K562 (cell line): Measurements from ENCODE around the gene ADCYAP1. TPM values are rescaled to one million over a fixed set of nuclear protein-coding genes. Genes with fewer than 3 reads are reported as not detected.

Experiments used
- CC2D1A ChIP-seq: fragments of 450-650 bp; IDR thresholded peaks from 2 replicates; pipeline ENCODE4 v1.6.1; 2017; ENCODE audit warnings: mild to moderate bottlenecking
- CHD2 ChIP-seq: IDR thresholded peaks from 2 replicates; pipeline ENCODE4 v1.6.1; 2011; ENCODE audit warnings: low read depth, low read length
- JUNB ChIP-seq: fragments of 450-650 bp; formaldehyde crosslinking; conservative IDR thresholded peaks from 2 replicates; pipeline ENCODE4 v1.4.0; 2020; ENCODE audit warnings: mild to moderate bottlenecking
- KLF16 ChIP-seq: IDR thresholded peaks from 2 replicates; pipeline ENCODE4 v1.6.1; 2016; ENCODE audit warnings: antibody characterized with exemption
- POLR3G ChIP-seq: IDR thresholded peaks from 2 replicates; pipeline ENCODE4 v1.6.1; 2011; ENCODE audit not compliant: insufficient read length, insufficient replicate concordance; ENCODE audit errors: extremely low read depth
- PRPF4 ChIP-seq: fragments of 200-400 bp; formaldehyde crosslinking; IDR thresholded peaks from one replicate; pipeline ENCODE4 v1.6.1; 2017; ENCODE audit warnings: low read length, low read depth, mild to moderate bottlenecking; ENCODE audit not compliant: insufficient read depth, poor library complexity, severe bottlenecking
- ZNF75A ChIP-seq: fragments of 450-650 bp; formaldehyde crosslinking; IDR thresholded peaks from 2 replicates; pipeline ENCODE4 v1.4.0; 2020; ENCODE audit warnings: mild to moderate bottlenecking
- polyA plus RNA-seq, 8 experiments: library from polyadenylated mRNA; depleted of rRNA in 4 of 8; stranded (reverse) in 5 of 8; unstranded in 3 of 8; fragments of >200 nt; fragmentation: Nextera tagmentation in 2 of 8; fragmentation: Illumina TruSeq in 1 of 8; extraction: Ambion mirVana in 2 of 8; extraction: Trizol in 1 of 8; gene quantifications; 2 replicates each; pipeline versions ENCODE4 v1.2.1 to v1.2.3, GENCODE V29; 2011 to 2014; ENCODE audit warnings: inconsistent platforms in 1 of 8, missing spikeins in 1 of 8
- total RNA-seq, 7 experiments: library from RNA; depleted of rRNA in 6 of 7; stranded (reverse); fragments of >200 nt in 6 of 7; fragmentation: Illumina TruSeq in 2 of 7; extraction: Trizol in 2 of 7; gene quantifications; 2 replicates each; pipeline versions ENCODE4 v1.2.1 to v1.2.3, GENCODE V29; 2011 to 2021; ENCODE audit warnings: low replicate concordance in 1 of 7
- TF ChIP-seq, protein P1 (sequence below): fragments of 250-450 bp; sonication (Bioruptor Pico); IDR thresholded peaks from 2 replicates; pipeline ENCODE4 v1.5.1; 2021; ENCODE audit warnings: mild to moderate bottlenecking
- TF ChIP-seq, protein P2 (sequence below): fragments of 450-650 bp; IDR thresholded peaks from 2 replicates; pipeline ENCODE4 v1.6.1; 2016; ENCODE audit warnings: low read depth, mild to moderate bottlenecking, moderate library complexity
- TF ChIP-seq, protein P3 (sequence below), 2 experiments: fragments of 250-450 bp in 1 of 2; fragments of 450-650 bp in 1 of 2; sonication (Bioruptor Pico) in 1 of 2; IDR thresholded peaks; 2 replicates each; pipeline versions ENCODE4 v1.6.1 to v1.8.0; 2016 to 2021; ENCODE audit warnings: mild to moderate bottlenecking in 2 of 2, moderate library complexity in 2 of 2, missing compliant biosample characterization in 1 of 2, missing genetic modification characterization in 1 of 2
- TF ChIP-seq, protein P4 (sequence below): fragments of 250-450 bp; sonication (Bioruptor Pico); IDR thresholded peaks from 2 replicates; pipeline ENCODE4 v1.5.0; 2020; ENCODE audit warnings: mild to moderate bottlenecking, borderline replicate concordance
- TF ChIP-seq, protein P5 (sequence below): fragments of 450-650 bp; formaldehyde crosslinking; IDR thresholded peaks from 2 replicates; pipeline ENCODE4 v1.4.0; 2020; ENCODE audit warnings: mild to moderate bottlenecking, moderate library complexity
- TF ChIP-seq, protein P6 (sequence below): fragments of 450-650 bp; formaldehyde crosslinking; conservative IDR thresholded peaks from 2 replicates; pipeline ENCODE4 v1.4.0; 2022; ENCODE audit warnings: mild to moderate bottlenecking, missing genetic modification characterization
- TF ChIP-seq, protein P7 (sequence below), 3 experiments: fragments of 200-800 bp in 1 of 3; fragments of 250-450 bp in 1 of 3; fragments of 450-650 bp in 1 of 3; sonication (Bioruptor Pico) in 1 of 3; sonication (Bioruptor generic) in 1 of 3; formaldehyde crosslinking in 1 of 3; IDR thresholded peaks; 2 replicates each; pipeline versions ENCODE4 v1.6.1 to v1.8.0; 2016 to 2022; ENCODE audit warnings: mild to moderate bottlenecking in 2 of 3, missing genetic modification characterization in 2 of 3, missing compliant biosample characterization in 1 of 3, moderate library complexity in 1 of 3

Gene ADCYAP1
- total and polyA plus RNA-seq, 9 of the 15 experiments (the other 6 are each of a cell fraction or from before 2014, with no cell fraction given) = 0.03 TPM; not detected in 8

DNA sequence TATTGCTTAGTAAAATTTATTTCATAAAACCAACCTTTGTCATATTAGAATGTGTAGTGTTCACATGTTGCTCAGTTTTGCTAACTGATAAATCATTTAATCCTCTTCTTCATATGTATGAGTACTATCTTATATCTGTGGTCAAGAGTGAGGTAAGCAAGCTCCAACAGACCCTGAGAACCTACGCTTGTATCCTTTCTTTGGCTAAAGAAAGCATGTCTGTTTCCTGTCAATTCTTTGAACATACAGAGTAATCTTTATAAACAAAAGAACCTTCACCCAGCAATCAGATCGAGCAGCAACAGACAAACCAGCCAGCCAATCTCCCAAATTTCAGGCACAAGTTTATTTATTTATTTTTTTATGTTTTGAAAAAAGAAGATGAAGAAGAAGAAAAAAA lies 6.4 kb downstream of the ADCYAP1 start (continued):
- no peak for TF ChIP-seq PRPF4
- no peak for TF ChIP-seq KLF16
- TF ChIP-seq, protein P1, sequence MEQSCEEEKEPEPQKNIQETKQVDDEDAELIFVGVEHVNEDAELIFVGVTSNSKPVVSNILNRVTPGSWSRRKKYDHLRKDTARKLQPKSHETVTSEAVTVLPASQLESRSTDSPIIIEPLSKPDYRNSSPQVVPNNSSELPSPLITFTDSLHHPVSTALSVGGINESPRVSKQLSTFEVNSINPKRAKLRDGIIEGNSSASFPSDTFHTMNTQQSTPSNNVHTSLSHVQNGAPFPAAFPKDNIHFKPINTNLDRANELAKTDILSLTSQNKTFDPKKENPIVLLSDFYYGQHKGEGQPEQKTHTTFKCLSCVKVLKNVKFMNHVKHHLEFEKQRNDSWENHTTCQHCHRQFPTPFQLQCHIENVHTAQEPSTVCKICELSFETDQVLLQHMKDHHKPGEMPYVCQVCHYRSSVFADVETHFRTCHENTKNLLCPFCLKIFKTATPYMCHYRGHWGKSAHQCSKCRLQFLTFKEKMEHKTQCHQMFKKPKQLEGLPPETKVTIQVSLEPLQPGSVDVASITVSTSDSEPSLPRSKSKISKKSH = no peak
- TF ChIP-seq, protein P2, sequence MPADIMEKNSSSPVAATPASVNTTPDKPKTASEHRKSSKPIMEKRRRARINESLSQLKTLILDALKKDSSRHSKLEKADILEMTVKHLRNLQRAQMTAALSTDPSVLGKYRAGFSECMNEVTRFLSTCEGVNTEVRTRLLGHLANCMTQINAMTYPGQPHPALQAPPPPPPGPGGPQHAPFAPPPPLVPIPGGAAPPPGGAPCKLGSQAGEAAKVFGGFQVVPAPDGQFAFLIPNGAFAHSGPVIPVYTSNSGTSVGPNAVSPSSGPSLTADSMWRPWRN = no peak
- TF ChIP-seq, protein P3, sequence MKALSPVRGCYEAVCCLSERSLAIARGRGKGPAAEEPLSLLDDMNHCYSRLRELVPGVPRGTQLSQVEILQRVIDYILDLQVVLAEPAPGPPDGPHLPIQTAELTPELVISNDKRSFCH (CRISPR knock-in tag; IDR thresholded peaks at IDR 0.05) = no peak
- TF ChIP-seq, protein P3 (tag; IDR thresholded peaks at IDR 0.05) = no peak
- TF ChIP-seq ZNF75A = no peak
- TF ChIP-seq, protein P4, sequence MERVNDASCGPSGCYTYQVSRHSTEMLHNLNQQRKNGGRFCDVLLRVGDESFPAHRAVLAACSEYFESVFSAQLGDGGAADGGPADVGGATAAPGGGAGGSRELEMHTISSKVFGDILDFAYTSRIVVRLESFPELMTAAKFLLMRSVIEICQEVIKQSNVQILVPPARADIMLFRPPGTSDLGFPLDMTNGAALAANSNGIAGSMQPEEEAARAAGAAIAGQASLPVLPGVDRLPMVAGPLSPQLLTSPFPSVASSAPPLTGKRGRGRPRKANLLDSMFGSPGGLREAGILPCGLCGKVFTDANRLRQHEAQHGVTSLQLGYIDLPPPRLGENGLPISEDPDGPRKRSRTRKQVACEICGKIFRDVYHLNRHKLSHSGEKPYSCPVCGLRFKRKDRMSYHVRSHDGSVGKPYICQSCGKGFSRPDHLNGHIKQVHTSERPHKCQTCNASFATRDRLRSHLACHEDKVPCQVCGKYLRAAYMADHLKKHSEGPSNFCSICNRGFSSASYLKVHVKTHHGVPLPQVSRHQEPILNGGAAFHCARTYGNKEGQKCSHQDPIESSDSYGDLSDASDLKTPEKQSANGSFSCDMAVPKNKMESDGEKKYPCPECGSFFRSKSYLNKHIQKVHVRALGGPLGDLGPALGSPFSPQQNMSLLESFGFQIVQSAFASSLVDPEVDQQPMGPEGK = no peak
- no peak for TF ChIP-seq CHD2
- TF ChIP-seq, protein P5, sequence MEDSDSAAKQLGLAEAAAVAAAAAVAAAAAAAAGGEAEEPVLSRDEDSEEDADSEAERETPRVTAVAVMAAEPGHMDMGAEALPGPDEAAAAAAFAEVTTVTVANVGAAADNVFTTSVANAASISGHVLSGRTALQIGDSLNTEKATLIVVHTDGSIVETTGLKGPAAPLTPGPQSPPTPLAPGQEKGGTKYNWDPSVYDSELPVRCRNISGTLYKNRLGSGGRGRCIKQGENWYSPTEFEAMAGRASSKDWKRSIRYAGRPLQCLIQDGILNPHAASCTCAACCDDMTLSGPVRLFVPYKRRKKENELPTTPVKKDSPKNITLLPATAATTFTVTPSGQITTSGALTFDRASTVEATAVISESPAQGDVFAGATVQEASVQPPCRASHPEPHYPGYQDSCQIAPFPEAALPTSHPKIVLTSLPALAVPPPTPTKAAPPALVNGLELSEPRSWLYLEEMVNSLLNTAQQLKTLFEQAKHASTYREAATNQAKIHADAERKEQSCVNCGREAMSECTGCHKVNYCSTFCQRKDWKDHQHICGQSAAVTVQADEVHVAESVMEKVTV (CRISPR knock-in tag) = 0 out of 2 replicates have a peak, but pooled peaks have one; percentile 0
- TF ChIP-seq JUNB (CRISPR knock-in tag) = no peak
- TF ChIP-seq CC2D1A = no peak
- TF ChIP-seq, protein P6, sequence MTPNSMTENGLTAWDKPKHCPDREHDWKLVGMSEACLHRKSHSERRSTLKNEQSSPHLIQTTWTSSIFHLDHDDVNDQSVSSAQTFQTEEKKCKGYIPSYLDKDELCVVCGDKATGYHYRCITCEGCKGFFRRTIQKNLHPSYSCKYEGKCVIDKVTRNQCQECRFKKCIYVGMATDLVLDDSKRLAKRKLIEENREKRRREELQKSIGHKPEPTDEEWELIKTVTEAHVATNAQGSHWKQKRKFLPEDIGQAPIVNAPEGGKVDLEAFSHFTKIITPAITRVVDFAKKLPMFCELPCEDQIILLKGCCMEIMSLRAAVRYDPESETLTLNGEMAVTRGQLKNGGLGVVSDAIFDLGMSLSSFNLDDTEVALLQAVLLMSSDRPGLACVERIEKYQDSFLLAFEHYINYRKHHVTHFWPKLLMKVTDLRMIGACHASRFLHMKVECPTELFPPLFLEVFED = no peak
- TF ChIP-seq, protein P7, sequence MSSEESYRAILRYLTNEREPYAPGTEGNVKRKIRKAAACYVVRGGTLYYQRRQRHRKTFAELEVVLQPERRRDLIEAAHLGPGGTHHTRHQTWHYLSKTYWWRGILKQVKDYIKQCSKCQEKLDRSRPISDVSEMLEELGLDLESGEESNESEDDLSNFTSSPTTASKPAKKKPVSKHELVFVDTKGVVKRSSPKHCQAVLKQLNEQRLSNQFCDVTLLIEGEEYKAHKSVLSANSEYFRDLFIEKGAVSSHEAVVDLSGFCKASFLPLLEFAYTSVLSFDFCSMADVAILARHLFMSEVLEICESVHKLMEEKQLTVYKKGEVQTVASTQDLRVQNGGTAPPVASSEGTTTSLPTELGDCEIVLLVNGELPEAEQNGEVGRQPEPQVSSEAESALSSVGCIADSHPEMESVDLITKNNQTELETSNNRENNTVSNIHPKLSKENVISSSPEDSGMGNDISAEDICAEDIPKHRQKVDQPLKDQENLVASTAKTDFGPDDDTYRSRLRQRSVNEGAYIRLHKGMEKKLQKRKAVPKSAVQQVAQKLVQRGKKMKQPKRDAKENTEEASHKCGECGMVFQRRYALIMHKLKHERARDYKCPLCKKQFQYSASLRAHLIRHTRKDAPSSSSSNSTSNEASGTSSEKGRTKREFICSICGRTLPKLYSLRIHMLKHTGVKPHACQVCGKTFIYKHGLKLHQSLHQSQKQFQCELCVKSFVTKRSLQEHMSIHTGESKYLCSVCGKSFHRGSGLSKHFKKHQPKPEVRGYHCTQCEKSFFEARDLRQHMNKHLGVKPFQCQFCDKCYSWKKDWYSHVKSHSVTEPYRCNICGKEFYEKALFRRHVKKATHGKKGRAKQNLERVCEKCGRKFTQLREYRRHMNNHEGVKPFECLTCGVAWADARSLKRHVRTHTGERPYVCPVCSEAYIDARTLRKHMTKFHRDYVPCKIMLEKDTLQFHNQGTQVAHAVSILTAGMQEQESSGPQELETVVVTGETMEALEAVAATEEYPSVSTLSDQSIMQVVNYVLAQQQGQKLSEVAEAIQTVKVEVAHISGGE (CRISPR knock-in tag; IDR thresholded peaks at IDR 0.05) = no peak
- TF ChIP-seq POLR3G = no peak
